Stimulated activated CD4-positive, alpha-beta T cell treated with anti-CD3 and anti-CD28 coated beads, Interleukin-1b, Interleukin-23, amount 100 ng/mL, for 4 hours (primary cell): ENCODE measurements around the gene CISH.

Experiments
- DNase-seq, 2 donors: peaks; one replicate each; pipeline ENCODE4 v3.0.0-alpha.2; 2020; ENCODE audit warnings: low read depth in 2 of 2

CISH gene

DNA sequence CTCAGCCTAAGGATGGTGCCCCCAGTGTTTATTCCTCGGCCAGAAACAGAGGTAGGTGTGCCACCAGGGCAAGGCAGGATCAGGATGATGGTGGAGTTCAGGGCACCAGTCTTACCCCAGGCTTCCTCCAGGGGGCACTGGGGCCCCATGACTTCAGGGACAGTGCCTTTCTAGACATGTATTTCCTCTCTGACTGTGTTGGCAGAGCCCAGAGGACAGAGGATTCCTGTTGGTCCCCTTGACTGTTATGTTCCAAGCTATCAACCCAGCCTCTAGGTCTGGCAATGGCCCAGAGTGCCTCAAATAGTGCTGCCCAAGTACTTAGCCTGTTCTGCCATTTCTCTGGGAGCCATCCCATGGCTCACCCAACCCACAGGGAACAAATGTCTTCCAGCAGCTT lies 39.4 kb downstream of the CISH start:
- DNase-seq = peak; percentile 75 to 77

DNA sequence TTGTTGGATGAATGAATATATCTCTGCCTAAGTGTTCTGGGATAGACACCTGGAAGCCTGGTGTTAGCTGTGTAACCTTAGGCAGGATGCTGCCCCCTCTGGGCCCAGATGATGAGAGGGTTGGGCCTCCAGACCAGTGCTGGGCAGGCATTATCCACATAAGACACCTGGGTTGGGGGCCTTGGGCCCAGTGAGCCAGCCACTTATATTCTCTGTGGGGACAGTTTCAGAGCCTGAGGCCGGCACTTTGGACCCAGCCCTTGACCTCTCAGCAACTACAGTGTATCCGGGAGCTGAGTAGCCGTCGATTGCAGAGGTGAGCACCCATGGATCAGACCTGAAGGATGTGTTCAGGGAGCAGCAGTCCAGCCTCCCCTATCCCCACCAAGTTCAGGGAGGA lies 40.1 kb downstream of the CISH start:
- no peak for DNase-seq

DNA sequence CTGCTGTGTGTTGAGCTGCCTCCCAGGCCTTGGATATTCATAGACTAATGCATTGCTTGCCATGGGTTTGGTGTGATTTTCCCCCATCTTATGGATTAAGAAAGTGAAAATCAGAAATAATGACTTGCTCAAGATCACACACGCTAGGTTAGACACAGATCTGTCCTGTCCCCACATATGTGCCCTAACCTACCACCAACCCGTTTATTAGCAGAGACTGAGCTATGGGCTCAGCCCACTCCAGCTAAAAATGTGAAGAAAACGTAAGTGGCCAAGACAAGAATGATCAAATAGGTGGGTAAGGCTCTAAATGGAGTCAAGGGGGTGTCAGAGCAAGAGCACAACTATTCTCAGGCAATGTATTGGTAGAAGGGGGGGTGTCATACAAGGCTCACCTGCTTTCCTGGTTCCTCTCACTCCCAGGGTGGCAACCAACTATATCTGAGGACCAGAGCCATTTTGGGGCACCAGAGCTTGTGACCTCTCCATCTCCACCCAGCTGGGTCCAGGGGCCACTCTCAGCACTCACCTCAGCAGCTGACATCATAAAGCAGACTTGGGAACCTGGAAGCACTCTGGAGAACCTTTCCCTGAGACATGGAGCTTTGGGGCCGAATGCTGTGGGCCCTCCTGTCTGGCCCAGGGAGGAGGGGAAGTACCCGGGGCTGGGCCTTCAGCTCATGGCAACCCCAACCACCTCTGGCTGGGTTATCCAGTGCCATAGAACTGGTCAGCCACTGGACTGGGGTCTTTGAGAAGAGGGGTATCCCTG lies 40.9 kb downstream of the CISH start:
- no peak for DNase-seq

DNA sequence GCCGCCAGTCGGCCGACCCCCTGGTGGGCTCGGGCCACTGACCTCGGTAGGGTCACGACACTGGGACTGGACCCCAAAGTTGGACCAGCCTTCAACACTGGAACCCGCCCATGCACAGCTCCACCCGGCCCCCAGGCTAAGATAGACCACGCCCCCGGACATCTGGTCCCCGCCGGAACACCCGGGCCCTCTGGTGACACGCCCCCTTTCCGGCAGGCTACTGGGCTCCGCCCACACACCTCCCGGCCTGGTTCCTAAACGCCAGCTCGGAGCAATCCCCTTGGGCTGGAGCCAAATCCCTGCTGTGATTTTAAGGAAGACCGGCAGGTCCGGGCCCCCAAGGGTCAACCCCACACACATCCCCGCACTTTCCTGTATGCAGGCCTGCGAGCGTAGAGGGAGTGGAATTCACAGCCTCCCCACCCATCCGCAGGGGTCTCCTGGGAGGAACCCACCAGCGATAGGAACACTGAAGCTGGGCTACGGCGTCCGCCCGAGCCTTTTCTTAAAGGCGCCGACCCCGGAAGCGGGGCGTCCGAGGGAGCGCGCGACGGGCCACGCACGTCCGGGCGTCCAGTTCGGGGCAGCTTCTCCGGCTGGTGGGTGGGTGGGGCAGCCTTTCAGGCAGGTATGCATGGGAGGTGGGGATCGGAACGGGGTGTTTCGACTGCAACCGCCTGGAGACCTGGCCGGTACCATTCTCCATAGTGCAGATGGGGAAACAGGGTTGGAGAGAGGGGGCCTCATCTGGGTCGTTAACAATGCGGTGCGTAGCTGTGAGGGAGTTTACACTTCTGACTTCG lies 42.4 kb downstream of the CISH start, which contains the start of gene HEMK1:
TSS of gene HEMK1 (plus strand) at position 576 of the 803 bp plus-strand sequence. CDS start 1,583 bp downstream, outside the sequence.
- peak; percentile 85 to 90 for DNase-seq

DNA sequence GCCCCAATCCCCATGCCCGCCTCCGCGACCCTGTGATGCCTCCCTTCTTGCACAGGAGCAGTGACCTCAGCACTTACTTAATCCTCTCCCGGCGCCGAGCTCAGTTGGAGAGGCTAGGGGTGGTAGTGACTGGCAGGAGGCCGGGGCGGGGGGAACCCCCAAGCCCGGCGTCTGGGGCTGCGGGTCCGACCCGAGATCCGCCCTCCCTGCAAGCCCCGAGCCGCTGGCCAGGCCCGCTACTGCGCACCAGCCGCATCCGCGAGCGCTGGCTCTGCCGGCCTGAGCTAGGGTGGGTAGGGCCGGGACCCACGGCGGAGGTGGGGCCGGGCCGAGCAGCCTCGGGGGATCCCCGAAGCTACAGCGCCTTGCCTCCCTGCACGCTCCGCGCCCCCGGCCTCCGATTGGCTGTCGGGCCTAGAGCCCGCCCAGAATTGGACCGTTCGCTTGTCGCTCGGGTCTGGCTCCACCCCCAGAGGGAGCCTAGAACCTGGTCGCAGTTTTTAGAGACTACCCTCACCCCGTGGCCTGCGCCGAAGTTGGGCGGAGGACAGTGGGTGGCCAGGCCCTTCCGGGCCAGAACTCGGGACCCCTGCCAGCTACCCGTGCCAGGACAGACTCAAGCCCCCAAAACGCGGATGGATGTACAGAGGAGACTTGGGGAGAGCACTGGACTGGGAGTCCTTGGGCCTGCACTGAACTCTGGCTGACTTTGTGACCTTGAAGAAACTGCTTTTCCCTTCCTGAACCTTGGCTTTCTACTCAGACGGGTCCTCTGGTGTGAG lies 44.0 kb downstream of the CISH start, which contains the start of gene C3orf18:
TSS of gene C3orf18 (minus strand) at position 362 of the 782 bp plus-strand sequence. CDS start 2,048 bp downstream, outside the sequence.
- peak; percentile 87 to 93 for DNase-seq

DNA sequence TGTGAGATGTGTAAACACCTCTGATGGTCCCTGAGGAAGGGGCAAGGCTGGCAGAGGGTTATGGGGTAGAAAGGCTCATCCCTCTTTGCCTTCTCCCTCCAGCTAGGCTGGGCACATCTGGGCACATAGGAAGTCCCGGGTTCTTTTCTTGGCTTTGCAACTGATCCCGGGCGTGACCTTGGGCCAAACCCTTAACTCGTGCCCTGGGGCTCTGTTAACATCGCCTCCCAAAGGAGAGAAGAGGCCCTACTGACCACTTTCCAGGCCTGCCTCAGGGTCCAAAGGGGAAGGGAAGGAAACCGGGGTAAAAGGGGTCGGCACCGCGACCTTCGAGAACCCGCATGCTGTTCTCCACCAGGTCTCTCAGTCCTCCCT lies 44.6 kb downstream of the CISH start:
- no peak for DNase-seq

DNA sequence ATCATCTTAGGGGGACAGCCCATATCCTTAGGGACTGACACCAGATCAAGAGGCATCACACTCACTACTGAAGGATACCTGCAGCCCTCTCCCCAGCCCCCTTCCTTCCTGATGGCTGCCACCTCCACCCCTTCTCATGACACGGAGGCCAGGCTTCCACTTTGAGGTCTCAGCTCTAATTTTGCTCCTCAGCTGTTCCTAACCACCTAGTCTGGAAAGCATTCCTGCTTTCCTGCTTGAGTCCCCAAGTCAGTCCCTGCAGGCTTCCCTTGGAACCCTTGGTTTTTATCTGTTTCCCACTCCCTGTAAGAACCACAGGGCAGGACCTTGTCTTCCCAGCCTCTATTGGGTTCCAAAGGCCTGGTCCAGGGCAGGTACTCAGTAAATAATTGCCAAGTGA lies 47.3 kb downstream of the CISH start:
- DNase-seq = no peak

DNA sequence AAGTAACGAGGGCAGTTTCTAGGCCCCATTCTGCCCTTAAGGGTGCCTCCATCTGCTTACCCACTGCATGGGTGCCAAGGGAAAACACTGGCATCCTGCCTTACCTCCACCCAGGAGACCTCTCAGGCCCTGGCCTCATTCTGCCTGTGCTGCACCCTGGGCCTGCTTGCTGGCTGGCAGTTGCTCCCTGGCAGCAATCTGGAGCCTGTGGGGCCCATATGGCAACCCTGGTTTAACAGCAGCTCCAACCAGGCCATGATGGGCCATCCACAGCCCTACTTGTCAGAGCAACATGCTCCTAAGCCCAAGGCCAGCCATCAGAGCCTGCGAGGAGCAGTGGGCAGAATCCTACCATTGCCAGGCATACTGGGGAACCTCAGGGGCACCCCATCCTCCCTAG lies 47.7 kb downstream of the CISH start:
- no peak for DNase-seq

DNA sequence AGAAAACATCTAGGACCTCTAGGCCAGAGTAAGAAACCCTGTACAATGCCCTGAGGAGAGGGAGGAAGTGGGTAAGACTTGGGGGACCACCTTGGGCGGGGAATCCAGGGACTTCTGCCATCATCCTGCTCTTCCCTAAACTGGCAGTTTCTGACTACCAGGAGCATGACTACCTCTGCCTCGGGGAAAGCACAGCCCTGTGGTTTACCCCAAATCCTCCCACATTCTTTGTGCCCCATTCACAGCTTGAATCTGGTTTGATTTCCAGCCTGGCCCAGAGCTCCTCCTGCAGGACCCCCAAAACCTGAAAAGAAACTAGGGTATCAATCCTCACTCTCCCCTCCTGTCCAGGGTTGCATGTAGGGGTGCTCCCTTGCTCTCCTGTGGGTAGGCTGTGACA lies 48.7 kb downstream of the CISH start:
- DNase-seq = no peak

DNA sequence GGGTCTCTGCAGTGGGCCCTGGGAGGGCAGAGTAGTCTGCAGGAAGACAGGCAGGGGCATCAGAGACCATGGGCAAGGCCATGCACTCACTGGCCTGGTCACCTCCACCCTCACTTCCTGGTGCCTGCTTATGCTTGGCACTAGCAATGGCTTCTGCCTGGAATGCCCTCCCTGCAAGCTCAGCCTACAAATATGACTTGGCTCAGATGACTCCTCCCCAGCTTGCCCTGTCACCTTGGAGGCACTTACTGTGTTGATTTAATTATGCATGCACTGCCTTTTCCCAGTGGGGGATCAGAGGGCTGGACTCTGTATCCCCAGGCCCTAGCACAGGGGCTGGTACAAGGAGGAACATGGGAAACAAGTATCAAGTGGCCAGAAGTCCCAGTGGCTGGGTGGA lies 51.9 kb downstream of the CISH start:
- no peak for DNase-seq

DNA sequence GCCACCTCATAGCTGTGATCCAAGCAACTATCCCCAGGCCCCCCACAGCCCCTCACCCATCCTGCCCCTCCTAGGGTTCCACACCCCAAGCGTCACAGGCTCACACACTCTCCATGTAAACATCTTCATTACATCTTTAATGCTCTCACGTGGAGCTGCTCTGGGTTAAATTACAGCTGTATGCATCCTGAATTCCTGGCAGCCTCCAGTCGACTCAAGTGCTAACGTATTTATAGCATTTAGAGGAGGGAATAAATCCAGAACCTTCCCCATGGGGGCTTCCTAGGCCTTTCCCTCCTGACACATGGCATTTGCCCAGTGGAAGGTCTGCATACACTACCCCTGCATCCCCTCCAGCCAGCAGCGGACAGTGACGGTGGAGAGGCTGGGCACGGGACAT lies 53.7 kb downstream of the CISH start:
- DNase-seq = no peak

DNA sequence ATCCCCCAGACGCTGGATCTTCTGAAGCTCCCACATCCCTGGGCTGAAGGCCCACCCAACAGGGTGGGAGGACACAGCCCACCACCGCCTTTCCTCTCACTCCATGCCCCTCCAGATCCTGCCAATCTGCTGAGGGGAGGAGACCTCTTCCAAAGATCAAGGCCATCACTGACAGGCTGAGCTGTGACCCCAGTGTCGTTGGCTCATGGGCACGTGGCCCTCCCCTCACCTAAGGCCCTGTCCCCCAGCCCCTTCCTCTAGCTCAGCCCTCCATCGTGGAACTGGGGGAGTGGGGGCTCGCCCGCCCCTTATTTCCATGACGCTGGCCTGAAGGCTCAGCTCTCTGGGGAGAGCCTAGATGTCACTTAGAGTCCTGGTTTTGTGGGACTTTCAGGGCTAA lies 54.5 kb downstream of the CISH start:
- DNase-seq = no peak
